ENCODE results near the gene EXD2.
"Not testable (repeated sequence)": the region's sequence is repeated elsewhere in the genome, so short reads cannot be mapped to it uniquely, and the experiment has no call there.

Gene EXD2

GRCh38 chr14:69204753-69205152 lies 13.5 kb downstream of the EXD2 start:
- no peak for DNase-seq

- no peak for DNase-seq
Observed at GRCh38 chr14:69207435-69208041, 16.2 kb downstream of the EXD2 start.

GRCh38 chr14:69208666-69209065 lies 17.4 kb downstream of the EXD2 start:
- DNase-seq: no peak

- no peak for DNase-seq
Observed at GRCh38 chr14:69214393-69214792, 23.1 kb downstream of the EXD2 start.

GRCh38 chr14:69217663-69218062 lies 26.4 kb downstream of the EXD2 start:
- DNase-seq: not testable (repeated sequence)

GRCh38 chr14:69224946-69225345 lies 33.6 kb downstream of the EXD2 start:
- no peak for DNase-seq

- no peak for DNase-seq
Observed at GRCh38 chr14:69226178-69226577, 34.9 kb downstream of the EXD2 start.

- no peak for DNase-seq
Observed at GRCh38 chr14:69226736-69227135, 35.4 kb downstream of the EXD2 start.

GRCh38 chr14:69231486-69231885 lies 40.2 kb downstream of the EXD2 start:
- no peak for DNase-seq

GRCh38 chr14:69232388-69232787 lies 41.1 kb downstream of the EXD2 start:
- DNase-seq: no peak

GRCh38 chr14:69234106-69234505 lies 42.8 kb downstream of the EXD2 start:
- no peak for DNase-seq

- no peak for DNase-seq
Observed at GRCh38 chr14:69235708-69236107, 44.4 kb downstream of the EXD2 start.

GRCh38 chr14:69237142-69237541 lies 45.8 kb downstream of the EXD2 start:
- DNase-seq: no peak

GRCh38 chr14:69237584-69237983 lies 46.3 kb downstream of the EXD2 start:
- no peak for DNase-seq

GRCh38 chr14:69238883-69239282 lies 47.6 kb downstream of the EXD2 start:
- no peak for DNase-seq

GRCh38 chr14:69240527-69241173 lies 49.4 kb downstream of the EXD2 start:
- no peak for DNase-seq

- no peak for DNase-seq
Observed at GRCh38 chr14:69241577-69241976, 50.3 kb downstream of the EXD2 start.

GRCh38 chr14:69242311-69243224 lies 51.3 kb downstream of the EXD2 start:
- DNase-seq: peak; percentile 75

GRCh38 chr14:69244946-69245345 lies 53.6 kb downstream of the EXD2 start:
- no peak for DNase-seq

- no peak for DNase-seq
Observed at GRCh38 chr14:69246331-69246730, 55.0 kb downstream of the EXD2 start.

- peak; percentile 90 for DNase-seq
Observed at GRCh38 chr14:69247676-69248440, 56.6 kb downstream of the EXD2 start.

- DNase-seq: no peak
Observed at GRCh38 chr14:69249603-69250002, 58.3 kb downstream of the EXD2 start.

GRCh38 chr14:69252851-69253250 lies 61.6 kb downstream of the EXD2 start:
- DNase-seq: no peak

Data from fibroblast of upper back skin (primary cell).